ENCODE measurements around the gene LYPD8.

DNA sequence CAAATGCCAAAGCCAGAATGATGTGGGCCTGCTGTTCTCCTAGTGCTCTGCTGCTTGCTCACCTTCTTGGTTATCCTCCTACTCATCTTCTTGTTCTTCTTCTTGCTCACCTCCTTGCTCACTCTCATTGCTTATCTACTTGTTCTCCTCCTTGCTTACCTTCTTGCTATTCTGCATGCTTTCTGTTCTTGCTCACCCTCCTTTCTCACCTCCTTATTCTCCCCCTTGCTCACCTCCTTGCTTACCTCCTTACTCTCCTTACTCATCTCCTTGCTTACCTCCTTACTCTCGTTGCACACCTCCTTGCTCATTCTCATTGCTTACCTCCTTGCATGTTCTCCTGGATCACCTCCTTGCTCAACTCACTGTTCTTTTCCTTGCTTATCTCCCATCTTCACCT lies 52.8 kb downstream of the LYPD8 start, which contains the start of gene OR14I1:
- TF ChIP-seq, protein P1, sequence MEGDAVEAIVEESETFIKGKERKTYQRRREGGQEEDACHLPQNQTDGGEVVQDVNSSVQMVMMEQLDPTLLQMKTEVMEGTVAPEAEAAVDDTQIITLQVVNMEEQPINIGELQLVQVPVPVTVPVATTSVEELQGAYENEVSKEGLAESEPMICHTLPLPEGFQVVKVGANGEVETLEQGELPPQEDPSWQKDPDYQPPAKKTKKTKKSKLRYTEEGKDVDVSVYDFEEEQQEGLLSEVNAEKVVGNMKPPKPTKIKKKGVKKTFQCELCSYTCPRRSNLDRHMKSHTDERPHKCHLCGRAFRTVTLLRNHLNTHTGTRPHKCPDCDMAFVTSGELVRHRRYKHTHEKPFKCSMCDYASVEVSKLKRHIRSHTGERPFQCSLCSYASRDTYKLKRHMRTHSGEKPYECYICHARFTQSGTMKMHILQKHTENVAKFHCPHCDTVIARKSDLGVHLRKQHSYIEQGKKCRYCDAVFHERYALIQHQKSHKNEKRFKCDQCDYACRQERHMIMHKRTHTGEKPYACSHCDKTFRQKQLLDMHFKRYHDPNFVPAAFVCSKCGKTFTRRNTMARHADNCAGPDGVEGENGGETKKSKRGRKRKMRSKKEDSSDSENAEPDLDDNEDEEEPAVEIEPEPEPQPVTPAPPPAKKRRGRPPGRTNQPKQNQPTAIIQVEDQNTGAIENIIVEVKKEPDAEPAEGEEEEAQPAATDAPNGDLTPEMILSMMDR (conservative IDR thresholded peaks at IDR 0.05), result no peak
- no peak for TF ChIP-seq EZH2 (IDR thresholded peaks at IDR 0.05; ENCODE audit: low read depth)

Measured in PC-9 (cell line).